Tongue (tissue), 2 donors: ENCODE measurements around the gene CAGE1. TPM values are rescaled to one million over a fixed set of nuclear protein-coding genes. Genes with fewer than 3 reads are reported as not detected.
"Not testable (repeated sequence)": the region's sequence is repeated elsewhere in the genome, so short reads cannot be mapped to it uniquely, and the experiment has no call there.

Source experiments
- DNase-seq: peaks from one replicate; pipeline ENCODE4 v3.0.0-alpha.2; 2015
- total RNA-seq: library from RNA; depleted of rRNA; stranded (reverse); fragments of >200 nt; gene quantifications from one replicate; pipeline ENCODE4 v1.2.3, GENCODE V29; 2014

The CAGE1 gene
- total RNA-seq, 1 donor from 2014 or later = 0.21 TPM

DNA sequence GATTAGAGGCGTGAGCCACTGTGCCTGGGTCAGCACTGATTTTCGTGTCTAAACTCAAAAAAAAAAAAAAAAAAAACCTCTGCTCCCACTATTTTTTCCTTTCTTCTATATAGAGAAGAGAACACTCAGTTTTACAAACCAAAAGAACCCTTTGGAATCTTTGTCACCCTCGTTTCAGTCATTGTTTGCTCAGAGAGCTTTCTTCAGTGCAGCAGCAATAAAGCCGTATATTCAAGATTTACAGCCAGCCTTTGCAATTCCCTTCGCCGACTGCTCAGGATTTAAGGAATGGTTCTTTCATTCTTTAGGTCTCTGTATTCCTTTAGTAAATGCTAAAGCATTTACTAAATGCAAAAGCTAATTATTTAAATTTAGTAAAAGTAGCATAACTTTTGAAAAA is 20.2 kb upstream of the CAGE1 start:
- no peak for DNase-seq

- DNase-seq = no peak
Observed at GRCh38 chr6:7406743-7407142, 17.2 kb upstream of the CAGE1 start.

DNA sequence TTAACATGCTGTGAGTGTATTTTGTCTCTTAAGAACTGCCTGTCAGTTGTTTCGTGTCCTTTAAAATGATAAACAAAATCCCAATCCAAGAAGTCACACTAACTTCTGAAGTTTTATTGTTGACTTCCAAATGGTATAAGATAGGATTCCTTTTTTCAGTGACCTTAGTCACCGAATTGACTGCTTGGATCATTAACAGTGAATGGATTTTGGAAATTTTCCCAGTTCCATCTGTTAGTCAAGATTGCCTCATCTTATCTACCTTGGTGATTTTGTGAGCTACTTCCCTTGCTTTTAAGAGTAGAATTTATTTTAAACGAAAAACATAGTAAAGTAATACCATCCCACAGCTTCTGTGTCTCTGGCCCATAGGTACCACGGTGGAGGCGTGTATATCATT is 15.0 kb upstream of the CAGE1 start:
- no peak for DNase-seq

DNA sequence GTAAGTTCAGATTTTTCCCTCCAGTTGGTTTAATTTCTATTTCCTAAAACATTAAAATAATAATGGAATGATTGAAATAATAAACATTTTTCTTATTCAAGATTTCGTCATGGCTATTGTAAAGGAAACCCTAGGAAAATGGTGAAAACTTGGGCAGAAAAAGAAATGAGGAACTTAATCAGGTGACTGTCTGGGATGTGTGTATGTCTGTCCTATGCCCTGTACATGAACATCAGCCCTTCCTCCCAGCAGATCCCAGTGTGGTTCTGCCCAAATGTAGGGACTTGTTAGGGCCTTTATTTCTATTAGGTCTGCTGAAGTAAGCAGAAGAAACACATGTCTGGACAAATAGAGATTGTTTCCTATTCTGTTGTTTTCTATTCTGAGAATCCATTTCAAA is 13.2 kb upstream of the CAGE1 start:
- DNase-seq = no peak

- no peak for DNase-seq
Observed at GRCh38 chr6:7401075-7401474, 11.5 kb upstream of the CAGE1 start.

DNA sequence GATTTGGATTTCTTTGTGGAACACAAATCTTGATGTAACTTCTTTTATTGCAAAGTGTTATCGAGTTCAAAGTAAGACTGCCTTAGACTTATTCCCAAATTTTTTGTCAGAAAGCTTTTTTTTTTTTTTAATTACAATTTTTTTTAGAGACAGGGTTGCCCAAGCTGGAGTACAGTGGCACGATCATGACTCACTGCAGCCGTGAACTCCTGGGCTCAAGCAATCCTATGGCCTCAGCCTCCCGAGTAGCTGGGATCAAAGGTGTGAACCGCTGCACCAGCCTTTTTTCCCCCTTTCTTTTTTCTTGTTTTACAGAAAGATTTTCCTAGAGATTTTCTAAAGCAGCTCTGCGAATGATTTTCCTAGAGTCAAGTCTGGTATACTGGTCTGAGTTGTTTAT is 2.9 kb upstream of the CAGE1 start:
- DNase-seq = no peak

DNA sequence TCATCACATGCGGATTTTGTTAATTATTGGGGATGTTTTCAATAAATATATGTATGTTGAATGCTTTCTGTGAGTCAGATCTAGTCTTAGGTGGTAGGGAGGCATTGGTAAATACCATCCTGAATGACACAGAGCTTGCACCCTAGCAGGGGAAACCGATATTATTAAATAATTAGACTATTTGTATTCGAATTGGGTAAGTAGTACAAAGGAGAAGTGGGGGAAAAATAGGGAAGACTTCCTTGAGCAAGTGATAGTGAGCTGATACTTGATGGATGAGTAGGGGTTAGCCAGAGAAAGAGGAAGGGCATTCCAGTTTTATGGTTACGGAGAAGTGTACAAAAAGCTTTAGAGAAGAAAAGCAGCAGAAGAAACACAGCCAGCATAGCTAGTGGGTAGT is 1.6 kb upstream of the CAGE1 start:
- no peak for DNase-seq

GRCh38 chr6:7390226-7390878 is 810 bp upstream of the CAGE1 start:
- peak; percentile 3 for DNase-seq

- no peak for DNase-seq
Observed at GRCh38 chr6:7389162-7389450, 436 bp downstream of the CAGE1 start.

GRCh38 chr6:7381092-7381491 is 8.4 kb downstream of the CAGE1 start:
- DNase-seq = no peak

GRCh38 chr6:7378740-7379139 is 10.8 kb downstream of the CAGE1 start:
- no peak for DNase-seq

DNA sequence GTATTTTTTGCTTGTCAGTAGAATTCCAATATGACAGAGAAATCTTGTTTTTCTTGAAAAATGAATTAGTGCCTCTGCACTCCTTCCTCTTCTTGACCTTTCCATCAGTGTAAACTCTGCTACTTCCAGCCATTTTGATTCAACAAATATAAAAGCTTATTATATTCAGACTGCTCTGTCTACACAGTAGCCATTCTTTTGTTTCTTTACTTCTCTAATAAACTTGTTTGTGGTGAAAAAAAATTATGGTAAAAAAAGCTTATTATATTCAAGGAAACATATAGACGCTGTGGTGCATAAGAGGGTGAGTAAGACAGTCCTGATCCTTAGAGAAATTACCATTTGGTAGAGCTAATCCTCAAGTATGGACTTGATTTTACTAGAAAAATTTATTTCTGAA is 11.6 kb downstream of the CAGE1 start:
- DNase-seq = no peak

DNA sequence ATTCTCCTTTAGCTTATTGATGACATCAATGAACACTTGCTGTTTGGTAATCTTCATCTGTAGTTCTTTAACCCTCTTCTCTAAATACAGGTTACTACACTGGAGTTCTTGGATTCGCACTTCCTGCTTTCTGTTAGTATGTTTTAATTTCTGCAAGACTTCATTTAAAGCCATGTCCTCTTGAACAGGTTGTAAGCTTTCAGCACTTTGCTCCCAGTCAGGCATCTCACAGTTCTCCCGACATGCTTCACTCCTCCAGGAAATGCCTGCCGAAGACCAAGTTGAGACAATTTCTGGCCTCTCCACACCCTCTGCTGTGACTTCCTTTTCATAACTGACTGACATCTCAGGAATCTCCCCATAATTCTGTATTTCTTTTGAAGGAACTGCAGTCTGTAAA is 15.8 kb downstream of the CAGE1 start:
- DNase-seq = no peak

DNA sequence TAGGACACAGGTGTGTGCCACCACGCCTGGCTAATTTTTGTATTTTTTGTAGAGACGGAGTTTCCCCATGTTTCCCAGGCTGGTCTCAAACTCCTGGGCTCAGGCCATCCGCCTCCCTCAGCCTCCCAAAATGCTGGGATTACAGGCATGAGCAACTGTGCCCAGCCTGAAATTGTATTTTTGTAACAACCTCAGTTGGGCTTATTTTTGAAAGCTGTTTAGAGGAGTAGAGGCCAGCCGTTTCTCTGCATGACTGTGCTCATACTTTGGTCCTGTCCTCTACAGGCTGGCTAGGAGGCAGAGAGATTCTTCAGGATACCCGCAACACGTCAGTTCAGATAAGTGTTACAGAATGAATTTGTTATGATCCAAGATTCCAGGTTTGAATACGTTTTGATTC is 22.1 kb downstream of the CAGE1 start:
- DNase-seq = no peak

DNA sequence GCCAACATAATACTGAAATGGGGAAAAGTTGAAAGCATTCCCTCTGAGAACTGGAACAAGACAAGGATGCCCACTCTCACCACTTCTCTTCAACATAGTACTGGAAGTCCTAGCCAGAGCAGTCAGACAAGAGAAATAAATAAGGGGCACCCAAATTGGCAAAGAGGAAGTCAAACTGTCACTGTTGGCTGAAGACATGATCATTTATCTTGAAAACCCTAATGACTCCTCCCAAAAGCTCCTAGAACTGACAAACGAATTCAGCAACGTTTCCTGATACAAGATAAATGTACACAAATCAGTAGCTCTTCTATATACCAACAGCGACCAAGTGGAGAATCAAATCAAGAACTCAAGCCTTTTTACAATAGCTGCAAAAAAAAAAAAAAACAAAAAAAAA is 37.6 kb downstream of the CAGE1 start:
- DNase-seq = not testable (repeated sequence)

- DNase-seq = not testable (repeated sequence)
Observed at GRCh38 chr6:7350591-7350990, 39.0 kb downstream of the CAGE1 start.

DNA sequence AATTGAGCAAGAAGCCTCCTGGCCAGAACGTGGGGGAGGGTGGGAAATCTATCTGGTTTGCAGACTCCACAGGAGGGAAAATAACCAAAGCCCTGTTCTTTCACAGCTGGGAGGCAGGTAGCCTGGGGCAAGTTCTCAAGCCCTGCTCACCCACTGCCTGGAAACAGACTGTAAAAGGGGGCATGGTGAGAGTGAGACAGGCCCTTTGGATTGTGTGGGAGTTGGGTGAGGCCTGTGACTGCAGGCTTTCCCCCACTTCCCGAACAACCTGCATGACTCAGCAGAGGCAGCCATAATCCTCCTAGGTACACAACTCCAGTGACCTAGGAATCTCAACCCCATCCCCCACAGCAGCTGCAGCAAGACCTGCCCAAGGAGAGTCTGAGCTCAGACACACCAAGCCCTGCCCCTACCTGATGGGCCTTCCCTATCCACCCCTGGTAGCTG is 42.0 kb downstream of the CAGE1 start:
- DNase-seq = not testable (repeated sequence)

- not testable (repeated sequence) for DNase-seq
Observed at GRCh38 chr6:7344773-7345450, 44.6 kb downstream of the CAGE1 start.

DNA sequence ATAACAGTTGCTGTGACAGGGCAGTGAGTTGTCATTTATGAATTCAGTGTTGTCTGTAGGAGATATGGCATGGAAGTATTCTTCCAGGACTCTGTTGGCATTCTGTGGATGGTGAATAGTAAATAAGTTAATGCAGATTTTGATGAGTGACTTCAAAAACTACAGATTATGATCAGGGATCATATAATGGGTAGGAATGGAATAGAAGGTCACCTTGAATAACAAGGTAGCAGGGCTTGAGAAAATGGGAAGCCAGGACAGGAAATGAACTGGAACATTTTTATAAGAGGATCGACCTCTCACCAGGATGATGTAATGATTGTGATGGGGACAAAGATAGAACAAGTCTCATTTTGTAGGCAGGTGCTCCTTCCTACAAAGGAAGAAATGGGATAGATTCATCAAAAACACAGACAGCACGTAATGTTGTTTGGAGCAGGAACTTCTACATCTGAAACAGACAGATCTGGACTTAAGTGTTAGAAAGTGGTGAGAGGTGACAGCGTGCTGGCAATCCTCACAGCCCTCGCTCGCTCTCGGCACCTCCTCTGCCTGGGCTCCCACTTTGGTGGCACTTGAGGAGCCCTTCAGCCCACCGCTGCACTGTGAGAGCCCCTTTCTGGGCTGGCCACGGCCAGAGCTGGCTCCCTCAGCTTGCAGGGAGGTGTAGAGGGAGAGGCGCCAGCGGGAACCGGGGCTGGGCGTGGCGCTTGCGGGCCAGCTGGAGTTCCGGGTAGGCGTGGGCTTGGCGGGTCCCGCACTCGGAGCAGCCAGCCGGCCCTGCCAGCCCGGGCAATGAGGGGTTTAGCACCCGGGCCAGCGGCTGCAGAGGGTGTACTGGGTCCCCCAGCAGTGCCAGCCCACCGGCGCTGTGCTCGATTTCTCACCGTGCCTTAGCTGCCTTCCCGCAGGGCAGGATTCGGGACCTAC is 45.7 kb downstream of the CAGE1 start:
- DNase-seq = no peak

DNA sequence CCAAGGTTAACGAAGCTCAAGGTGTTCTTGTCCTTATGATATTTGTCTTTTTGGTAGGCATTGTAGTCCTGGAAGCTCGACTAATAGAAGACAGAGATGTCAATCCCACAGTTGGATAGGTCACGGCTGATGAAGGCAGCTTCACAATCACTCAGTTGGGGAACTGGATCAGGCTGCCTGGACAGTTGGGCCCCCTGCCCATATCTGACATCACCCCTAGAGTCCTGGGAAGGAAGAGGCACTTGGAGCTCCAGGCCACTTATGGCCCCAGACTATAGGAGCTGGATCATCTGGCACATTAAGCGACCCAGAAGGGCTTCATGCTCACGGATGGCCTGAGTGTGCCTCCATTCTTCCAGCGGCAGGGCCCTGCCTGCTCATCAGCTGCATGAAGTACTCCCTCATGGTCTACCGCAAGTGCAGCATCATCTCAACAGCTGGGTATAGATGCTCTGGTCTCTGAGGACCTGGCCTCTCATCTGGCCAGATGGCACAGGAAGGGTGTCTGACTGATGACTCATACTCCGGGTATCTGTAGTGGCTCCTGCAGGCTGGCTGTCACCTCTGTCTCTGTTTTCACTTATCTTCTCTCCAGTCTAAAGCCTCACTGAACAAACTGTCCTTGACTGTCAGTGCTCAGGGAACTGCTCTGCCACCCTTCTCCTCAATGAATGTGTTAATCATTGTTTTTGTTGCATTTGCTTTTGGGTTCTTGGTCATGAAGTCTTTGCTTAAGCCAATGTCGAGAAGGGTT is 47.4 kb downstream of the CAGE1 start:
- no peak for DNase-seq

DNA sequence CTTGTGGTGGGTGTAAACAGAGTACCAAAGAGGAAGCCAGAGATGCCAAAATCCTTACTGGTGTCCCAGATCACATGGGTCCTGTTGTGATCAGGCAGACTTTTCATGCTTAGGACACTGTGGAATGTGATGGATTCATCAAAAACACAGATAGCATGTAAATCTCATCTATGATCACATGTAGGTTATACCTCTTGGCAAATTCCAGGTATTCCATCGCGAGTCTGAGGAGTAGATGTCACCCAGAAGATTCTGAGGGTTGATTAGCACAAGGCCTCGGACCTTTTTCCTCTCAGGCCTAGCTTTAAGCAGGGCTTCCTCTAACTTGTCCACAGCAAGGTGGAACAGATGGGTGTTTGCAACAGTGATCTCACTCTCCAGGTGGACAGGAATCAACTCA is 48.3 kb downstream of the CAGE1 start:
- DNase-seq = no peak

DNA sequence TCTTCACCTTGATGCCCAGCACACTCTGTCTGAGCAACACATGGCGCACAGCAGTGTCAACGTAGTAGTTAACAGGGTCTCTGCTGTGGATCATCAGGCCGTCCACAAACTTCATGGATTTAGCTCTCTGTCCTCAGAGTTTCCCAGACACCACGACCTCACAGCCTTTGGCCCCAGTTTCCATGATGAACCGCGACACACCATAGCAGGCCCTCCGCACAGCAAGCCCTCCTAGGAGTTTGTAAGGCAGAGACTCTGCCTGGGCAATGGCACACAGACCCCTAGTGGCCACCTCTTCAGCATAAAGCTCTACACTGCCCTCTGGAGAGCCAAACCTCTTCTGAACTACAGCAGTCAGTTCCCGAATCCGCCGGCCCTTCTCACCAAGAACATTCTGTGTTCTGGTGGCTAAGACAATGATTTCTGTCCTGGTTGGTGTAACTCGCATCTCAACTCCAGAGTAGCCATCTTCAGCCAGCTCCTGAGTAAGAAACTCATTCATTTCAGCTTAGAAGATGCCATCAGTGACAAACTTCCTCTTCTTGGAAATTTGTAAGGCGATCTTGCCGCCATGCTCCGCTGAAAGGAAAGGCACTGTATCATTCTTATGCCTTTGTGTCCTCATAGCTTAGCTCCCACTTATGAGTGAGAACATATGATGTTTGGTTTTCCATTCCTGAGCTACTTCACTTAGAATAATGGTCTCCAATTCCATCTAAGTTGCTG is 50.4 kb downstream of the CAGE1 start:
- not testable (repeated sequence) for DNase-seq
